IMR-90 (cell line): ENCODE measurements around the gene LRP1B. TPM values are rescaled to one million over a fixed set of nuclear protein-coding genes. Genes with fewer than 3 reads are reported as not detected.
A peak's percentile ranks its signal among the peaks of the same experiment; 100 is the strongest.

ENCODE experiments used
- ATAC-seq: fragments of 200-7000 bp; cut with Tn5 transposase; 2 replicates; pipeline ENCODE4 v1.9.1; 2020; ENCODE audit warnings: low read depth, mild to moderate bottlenecking, moderate library complexity
- BruUV-seq: library from RNA; stranded (reverse); fragments of 400-500 nt; replicated peaks from 2 replicates; lab custom pipeline; 2021; lab: Mats Ljungman, UMichigan
- CTCF ChIA-PET: fragments of 300-600 bp; formaldehyde crosslinking; extraction: SDS; loops from one replicate; lab custom pipeline; 2021; ENCODE audit warnings: antibody characterized with exemption; lab: Yijun Ruan, JAX
- POLR2A ChIA-PET: fragments of 300-600 bp; sonication (Branson Sonifier 250); formaldehyde crosslinking; loops from one replicate; lab custom pipeline; 2022; ENCODE audit warnings: antibody characterized with exemption; ENCODE audit not compliant: unreplicated experiment; lab: Charles Lee
- DNase-seq: peaks from one replicate; pipeline ENCODE4 v3.0.0; 2013
- H2AFZ ChIP-seq: replicated peaks from 2 replicates; pipeline ENCODE3; 2013; ENCODE audit warnings: low read length, mild to moderate bottlenecking; ENCODE audit not compliant: poor library complexity
- H2AK5ac ChIP-seq: 2 replicates; pipeline ENCODE4 v1.6.1; 2013; ENCODE audit warnings: low read depth, low read length, inconsistent platforms
- H2AK9ac ChIP-seq: replicated peaks from 2 replicates; pipeline ENCODE3; 2013; ENCODE audit warnings: mild to moderate bottlenecking, low read depth, low read length, moderate library complexity; ENCODE audit not compliant: poor library complexity
- H2BK120ac ChIP-seq: 2 replicates; pipeline ENCODE4 v1.6.1; 2013; ENCODE audit warnings: low read depth, low read length, inconsistent platforms
- H2BK15ac ChIP-seq: 3 replicates; pipeline ENCODE4 v1.6.1; 2013; ENCODE audit warnings: low read depth, low read length, inconsistent platforms
- H2BK20ac ChIP-seq: 2 replicates; pipeline ENCODE4 v1.6.1; 2013; ENCODE audit warnings: low read depth, mild to moderate bottlenecking, inconsistent platforms, low read length, moderate library complexity
- H2BK5ac ChIP-seq: 2 replicates; pipeline ENCODE4 v1.6.1; 2013; ENCODE audit warnings: mild to moderate bottlenecking, low read depth, low read length, inconsistent platforms; ENCODE audit not compliant: poor library complexity, severe bottlenecking
- H3K14ac ChIP-seq: replicated peaks from 2 replicates; pipeline ENCODE4 v1.6.1; 2013; ENCODE audit warnings: low read depth, low read length, inconsistent platforms
- H3K18ac ChIP-seq: 2 replicates; pipeline ENCODE4 v1.6.1; 2013; ENCODE audit warnings: low read depth, low read length, control low read depth
- H3K23ac ChIP-seq: 2 replicates; pipeline ENCODE4 v1.6.1; 2013; ENCODE audit warnings: low read depth, low read length, inconsistent platforms
- H3K27ac ChIP-seq: 2 replicates; pipeline ENCODE4 v1.5.1; 2013; ENCODE audit warnings: mild to moderate bottlenecking, control low read depth, low read length; ENCODE audit not compliant: insufficient read depth
- H3K27me3 ChIP-seq: 2 replicates; pipeline ENCODE4 v1.6.1; 2013; ENCODE audit warnings: low read length; ENCODE audit not compliant: control insufficient read depth, insufficient read depth
- H3K36me3 ChIP-seq: 2 replicates; pipeline ENCODE4 v1.6.1; 2013; ENCODE audit warnings: low read length, mixed read lengths; ENCODE audit not compliant: control insufficient read depth, insufficient read depth
- H3K4ac ChIP-seq: 2 replicates; pipeline ENCODE4 v1.6.1; 2013; ENCODE audit warnings: low read depth, low read length, inconsistent platforms
- H3K4me1 ChIP-seq: 2 replicates; pipeline ENCODE4 v1.6.1; 2013; ENCODE audit warnings: low read length, mixed read lengths; ENCODE audit not compliant: control insufficient read depth, insufficient read depth
- H3K4me2 ChIP-seq: 2 replicates; pipeline ENCODE4 v1.6.1; 2013; ENCODE audit warnings: low read depth, mild to moderate bottlenecking, control low read depth, low read length, moderate library complexity
- H3K4me3 ChIP-seq: 2 replicates; pipeline ENCODE4 v1.5.1; 2013; ENCODE audit warnings: low read depth, mild to moderate bottlenecking, control low read depth, low read length, moderate library complexity; ENCODE audit not compliant: insufficient read depth
- H3K56ac ChIP-seq: 2 replicates; pipeline ENCODE4 v1.6.1; 2013; ENCODE audit warnings: low read length, inconsistent platforms; ENCODE audit not compliant: insufficient read depth; ENCODE audit errors: extremely low read depth
- H3K79me1 ChIP-seq, 2 experiments: 2 replicates each; pipeline ENCODE4 v1.6.1; 2013; ENCODE audit warnings: low read length in 2 of 2, inconsistent platforms in 1 of 2, low read depth in 1 of 2
- H3K9ac ChIP-seq: 2 replicates; pipeline ENCODE4 v1.6.1; 2013; ENCODE audit warnings: low read depth, low read length, control low read depth
- H3K9me1 ChIP-seq: 2 replicates; pipeline ENCODE4 v1.6.1; 2013; ENCODE audit warnings: low read length, inconsistent platforms; ENCODE audit not compliant: insufficient read depth
- H3K9me3 ChIP-seq: 2 replicates; pipeline ENCODE4 v1.6.1; 2013; ENCODE audit warnings: low read length; ENCODE audit not compliant: control insufficient read depth, insufficient read depth
- H4K20me1 ChIP-seq: 2 replicates; pipeline ENCODE4 v1.6.1; 2013; ENCODE audit warnings: low read length, inconsistent platforms; ENCODE audit not compliant: insufficient read depth
- H4K5ac ChIP-seq: 2 replicates; pipeline ENCODE4 v1.6.1; 2013; ENCODE audit warnings: mild to moderate bottlenecking, low read depth, low read length, control low read depth
- H4K8ac ChIP-seq, 2 experiments: 2 replicates each; pipeline ENCODE4 v1.6.1; 2013; ENCODE audit warnings: low read depth in 2 of 2, low read length in 2 of 2, control low read depth in 1 of 2, inconsistent platforms in 1 of 2
- H4K91ac ChIP-seq: 2 replicates; pipeline ENCODE4 v1.6.1; 2013; ENCODE audit warnings: low read depth, low read length, inconsistent platforms; ENCODE audit not compliant: insufficient read depth
- NFE2L2 ChIP-seq: fragments of 150-350 bp; IDR thresholded peaks from 2 replicates; pipeline ENCODE4 v1.6.1; 2016; ENCODE audit warnings: low read depth, mild to moderate bottlenecking, low read length
- dilution Hi-C: fragments of 300-500 bp; cut with HindIII; formaldehyde crosslinking; loops from one replicate; pipeline ENCODE4 v1.14.3; 2018; ENCODE audit warnings: low sequenced_read_pairs; ENCODE audit not compliant: unreplicated experiment
- in situ Hi-C: fragments of 300-500 bp; cut with MboI; formaldehyde crosslinking; loops from 3 replicates; pipeline ENCODE4 v1.14.3; 2019; ENCODE audit warnings: low sequenced_read_pairs, inconsistent platforms, mixed read lengths
- intact Hi-C: fragments of 100-400 bp; cut with micrococcal nuclease; formaldehyde crosslinking; loops from 2 replicates; pipeline ENCODE4 v1.10.0; 2022
- polyA plus RNA-seq, 3 experiments: library from polyadenylated mRNA; depleted of rRNA; stranded (reverse); fragments of >200 nt; gene quantifications; 2 replicates each; pipeline ENCODE4 v1.2.3, GENCODE V29; 2012; ENCODE audit warnings: low replicate concordance in 1 of 3
- total RNA-seq: library from RNA; depleted of rRNA; stranded (reverse); fragments of >200 nt; gene quantifications from 2 replicates; pipeline ENCODE4 v1.2.3, GENCODE V29; 2012
- TF ChIP-seq, protein P1 (sequence below): conservative IDR thresholded peaks from 2 replicates; pipeline ENCODE4 v1.5.1; 2012; ENCODE audit warnings: mild to moderate bottlenecking, low read depth, low read length, improper control_type of control experiment

Gene LRP1B
- total and polyA plus RNA-seq, 2 of the 4 experiments (the other 2 are of a cell fraction): under 0.01 to 0.02 TPM

DNA sequence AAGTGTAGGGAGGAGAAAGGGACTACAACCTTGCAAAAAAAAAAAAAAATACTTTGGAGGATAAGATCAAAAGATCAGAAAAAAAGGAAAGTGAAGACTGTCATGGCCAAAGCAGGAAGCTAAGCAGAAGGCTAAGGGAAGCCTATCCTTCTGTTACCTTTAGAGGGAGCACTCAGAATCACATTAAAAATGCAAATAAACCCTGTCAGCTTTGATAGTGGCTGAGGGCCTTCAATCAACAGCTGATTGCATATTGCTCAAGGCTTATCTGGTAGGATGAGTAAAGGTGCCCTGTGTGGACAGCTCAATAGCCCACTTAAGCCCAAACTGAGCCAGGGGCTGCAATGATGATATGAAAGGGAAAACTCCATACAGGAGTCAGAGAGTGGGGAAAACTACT lies 1021.2 kb downstream of the LRP1B start:
- Histone ChIP-seq H3K4ac (no peak overlapping the region), H4K91ac (no peak overlapping the region), H3K9me3 (no peaks in the 10 kb centered on the region), H3K36me3 (no peaks in the 10 kb centered on the region), H3K9me1 (no peaks in the 10 kb centered on the region), H3K4me2 (no peak overlapping the region), H2BK120ac (no peak overlapping the region), H4K8ac (no peak overlapping the region), H4K5ac (no peak overlapping the region), H4K20me1 (no peaks in the 10 kb centered on the region), H3K14ac (no peak overlapping the region), H3K56ac (no peak overlapping the region), H3K23ac (no peak overlapping the region), H3K18ac (no peak overlapping the region), H3K4me3 (no peak overlapping the region), H3K79me1 (no peaks in the 10 kb centered on the region), H3K4me1 (no peaks in the 10 kb centered on the region), H2BK20ac (no peak overlapping the region), H3K27me3 (no peaks in the 10 kb centered on the region), H3K27ac (no peak overlapping the region), H2BK5ac (no peak overlapping the region), H2AFZ (no peak overlapping the region), H3K9ac (no peak overlapping the region), H2BK15ac (no peak overlapping the region), H2AK5ac (no peak overlapping the region), H2AK9ac (no peak overlapping the region)
- in situ Hi-C loops (no loop called here), intact Hi-C loops (no loop called here), dilution Hi-C loops (no loop called here)
- TF ChIP-seq, protein P1, sequence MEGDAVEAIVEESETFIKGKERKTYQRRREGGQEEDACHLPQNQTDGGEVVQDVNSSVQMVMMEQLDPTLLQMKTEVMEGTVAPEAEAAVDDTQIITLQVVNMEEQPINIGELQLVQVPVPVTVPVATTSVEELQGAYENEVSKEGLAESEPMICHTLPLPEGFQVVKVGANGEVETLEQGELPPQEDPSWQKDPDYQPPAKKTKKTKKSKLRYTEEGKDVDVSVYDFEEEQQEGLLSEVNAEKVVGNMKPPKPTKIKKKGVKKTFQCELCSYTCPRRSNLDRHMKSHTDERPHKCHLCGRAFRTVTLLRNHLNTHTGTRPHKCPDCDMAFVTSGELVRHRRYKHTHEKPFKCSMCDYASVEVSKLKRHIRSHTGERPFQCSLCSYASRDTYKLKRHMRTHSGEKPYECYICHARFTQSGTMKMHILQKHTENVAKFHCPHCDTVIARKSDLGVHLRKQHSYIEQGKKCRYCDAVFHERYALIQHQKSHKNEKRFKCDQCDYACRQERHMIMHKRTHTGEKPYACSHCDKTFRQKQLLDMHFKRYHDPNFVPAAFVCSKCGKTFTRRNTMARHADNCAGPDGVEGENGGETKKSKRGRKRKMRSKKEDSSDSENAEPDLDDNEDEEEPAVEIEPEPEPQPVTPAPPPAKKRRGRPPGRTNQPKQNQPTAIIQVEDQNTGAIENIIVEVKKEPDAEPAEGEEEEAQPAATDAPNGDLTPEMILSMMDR: 0 out of 2 replicates have a peak, but pooled peaks have one; percentile 16
- TF ChIP-seq NFE2L2: no peak
- no TSS peak for BruUV-seq
- ATAC-seq: no peak
- no peak for DNase-seq
- ChIA-PET CTCF (interaction anchor here (0.6 to 1.0 kb wide), 7 partner anchors 9 to 483 kb away, joined by 3 to 4 read pairs (median 3); no protein-coding TSS in a partner anchor), POLR2A (interaction anchor here (0.6 kb wide), 2 partner anchors 20 to 76 kb away, joined by 3 to 9 read pairs; no protein-coding TSS in a partner anchor)
